AG09309 (cell line): ENCODE measurements around the gene ZNF664.

ENCODE experiments used
- DNase-seq: peaks from one replicate; pipeline ENCODE4 v3.0.0-alpha.2; 2010; ENCODE audit warnings: low read depth
- H3K4me3 ChIP-seq: 2 replicates; pipeline ENCODE4 v1.5.1; 2011; ENCODE audit warnings: mild to moderate bottlenecking, low read depth, low read length, moderate library complexity; ENCODE audit not compliant: control insufficient read depth
- CTCF ChIP-seq: IDR thresholded peaks from 2 replicates; pipeline ENCODE4 v1.5.1; 2011; ENCODE audit warnings: mild to moderate bottlenecking, low read depth, low read length, inconsistent platforms; ENCODE audit not compliant: insufficient read depth, control insufficient read depth; ENCODE audit errors: missing control alignments

Gene ZNF664

GRCh38 chr12:124000111-124000510, 27.1 kb downstream of the ZNF664 start:
- TF ChIP-seq CTCF = no peak
- no peak overlapping the region for H3K4me3 ChIP-seq
- DNase-seq = no peak

DNA sequence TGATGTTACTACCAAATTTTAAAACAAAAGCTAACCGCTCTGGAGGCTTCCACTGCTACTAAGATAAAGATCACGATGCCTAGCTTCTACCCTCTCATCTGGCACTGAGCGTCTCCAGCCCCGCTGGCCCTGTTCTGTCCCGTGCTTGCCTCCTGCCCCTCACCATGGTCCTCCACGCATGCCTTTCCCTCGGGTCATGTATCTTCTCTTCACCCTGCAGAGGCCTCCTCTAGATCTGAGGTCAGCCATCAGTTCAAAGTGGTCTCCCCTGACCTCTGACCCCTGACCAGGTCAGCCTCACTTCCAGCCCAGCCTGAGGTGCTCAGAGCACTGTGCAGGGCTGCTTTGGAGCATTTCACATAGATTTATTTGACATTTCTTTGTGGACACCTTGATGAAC, 28.3 kb downstream of the ZNF664 start:
- DNase-seq = no peak
- no peak overlapping the region for H3K4me3 ChIP-seq
- no peak for TF ChIP-seq CTCF

DNA sequence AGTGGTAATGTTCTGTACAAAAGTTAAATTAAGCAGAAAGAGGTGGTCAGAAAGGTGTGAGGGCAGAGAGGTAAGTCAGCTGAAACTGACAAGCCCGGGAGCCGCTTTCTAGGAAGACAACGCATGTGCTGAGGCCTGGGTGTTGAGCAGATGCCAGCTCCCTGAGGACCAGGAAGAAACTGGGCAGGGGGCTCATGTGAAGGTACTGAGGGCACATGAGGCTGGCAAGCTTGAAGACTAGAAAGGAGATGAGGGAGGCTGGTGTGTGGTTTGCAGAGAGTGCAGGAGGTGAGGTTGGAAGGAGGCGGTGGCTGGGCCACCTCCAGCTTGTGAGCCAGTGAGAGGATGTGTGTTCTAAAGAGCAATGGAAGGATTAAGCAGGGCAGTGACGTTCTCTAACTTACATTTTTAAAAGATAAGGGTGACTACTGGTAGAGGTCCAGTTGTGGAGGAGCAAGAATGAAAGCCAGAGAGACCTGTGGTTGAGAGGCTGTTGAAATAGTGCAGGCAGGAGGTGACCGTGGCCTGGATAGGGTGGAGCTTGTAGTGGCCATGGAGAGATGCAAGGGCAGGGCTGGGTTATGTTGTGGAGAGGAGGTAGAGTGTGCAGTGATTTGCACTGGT, 29.1 kb downstream of the ZNF664 start:
- no peak for TF ChIP-seq CTCF
- H3K4me3 ChIP-seq = no peak overlapping the region
- no peak for DNase-seq

GRCh38 chr12:124002654-124003053, 29.6 kb downstream of the ZNF664 start:
- no peak for TF ChIP-seq CTCF
- DNase-seq = no peak
- H3K4me3 ChIP-seq = no peak overlapping the region

DNA sequence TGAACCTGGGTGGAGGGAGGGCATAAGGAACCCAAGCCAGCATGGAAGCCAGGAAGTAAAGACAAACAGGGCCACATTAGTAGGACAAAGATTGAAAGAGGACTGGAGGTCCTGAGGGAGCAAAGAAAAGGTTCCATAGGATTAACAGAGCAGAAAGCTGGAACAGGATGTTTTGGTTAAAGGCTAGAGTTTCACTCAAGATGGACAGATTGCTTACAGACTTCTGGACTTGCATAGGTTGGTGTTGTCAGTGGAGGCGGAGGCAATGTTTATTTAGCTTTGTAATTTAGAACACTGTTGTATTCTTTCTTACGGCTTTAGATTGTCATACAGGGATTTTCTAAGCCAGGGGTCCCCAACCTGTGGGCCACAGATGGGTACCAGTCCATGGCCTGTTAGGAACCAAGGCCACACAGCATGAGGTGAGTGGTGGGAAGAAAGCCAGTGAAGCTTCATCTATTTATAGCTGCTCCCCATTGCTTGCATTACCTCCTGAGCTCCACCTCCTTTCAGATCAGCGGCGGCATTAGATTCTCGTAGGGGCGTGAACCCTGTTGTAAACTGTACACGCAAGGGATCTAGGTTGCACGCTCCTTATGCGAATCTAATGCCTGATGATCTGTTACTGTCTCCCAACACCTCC, 31.3 kb downstream of the ZNF664 start:
- DNase-seq = no peak

DNA sequence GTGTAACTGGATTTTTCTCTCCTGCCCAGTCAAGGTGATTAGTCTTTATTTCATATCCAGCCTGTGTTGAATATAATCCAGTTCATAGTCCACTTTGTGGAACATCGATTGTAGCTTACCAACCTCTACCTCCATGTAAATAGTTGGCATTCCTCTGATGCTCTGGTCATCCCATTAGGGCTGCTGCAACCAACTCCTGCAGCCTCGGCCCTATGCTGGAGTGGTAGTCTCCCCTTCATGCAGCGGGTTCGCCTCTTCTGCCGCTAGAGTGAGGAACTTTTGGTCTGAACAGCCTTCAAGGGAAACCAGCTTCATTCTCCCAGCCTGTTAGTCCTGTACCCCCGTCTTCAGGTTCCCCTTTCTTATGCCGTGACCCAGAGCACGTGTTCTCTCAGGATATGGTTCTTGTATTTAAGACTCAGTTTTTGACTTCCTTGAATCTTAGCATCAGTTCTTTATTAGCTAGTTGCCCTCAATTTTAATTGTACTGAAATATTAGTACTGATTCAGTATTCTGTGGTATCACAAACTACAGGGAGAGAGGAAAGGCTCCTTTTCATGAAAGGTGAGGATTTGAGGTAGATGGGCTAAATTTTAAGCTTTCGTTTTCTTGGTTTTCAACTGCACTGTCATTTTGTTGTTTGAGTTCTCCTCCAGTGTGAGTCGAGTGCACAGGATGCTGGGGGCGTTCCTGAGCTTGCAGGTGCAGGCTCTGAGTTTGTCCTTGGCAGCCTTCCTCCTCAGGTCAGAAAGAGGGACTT, 33.2 kb downstream of the ZNF664 start:
- DNase-seq = no peak
- no peak for TF ChIP-seq CTCF
- no peak overlapping the region for H3K4me3 ChIP-seq

More for the DNA sequence above, 31.3 kb downstream of the ZNF664 start:
- no peak overlapping the region for H3K4me3 ChIP-seq
- TF ChIP-seq CTCF = no peak
